Peyer's patch (tissue), 4 donors: ENCODE results near the gene ENPP3. TPM values are rescaled to one million over a fixed set of nuclear protein-coding genes. Genes with fewer than 3 reads are reported as not detected.

Experiments used
- DNase-seq, 3 donors: peaks; one replicate each; pipeline ENCODE4 v3.0.0-alpha.2; 2017 to 2019
- H3K27ac ChIP-seq, 4 donors: fragments of 200-600 bp; sonication (generic); one replicate each; pipeline ENCODE4 v1.5.1; 2016 to 2019
- H3K27me3 ChIP-seq, 2 donors: fragments of 200-600 bp; sonication (generic); one replicate each; pipeline ENCODE4 v1.5.1; 2019
- H3K36me3 ChIP-seq, 3 donors: fragments of 200-600 bp; sonication (generic); one replicate each; pipeline ENCODE4 v1.5.1; 2016 to 2019
- H3K4me1 ChIP-seq, 4 donors: fragments of 200-600 bp; sonication (generic); one replicate each; pipeline ENCODE4 v1.5.1; 2016 to 2019
- H3K4me3 ChIP-seq, 4 donors: fragments of 200-600 bp; sonication (generic); 1 replicate in 3 of 4; 2 replicates in 1 of 4; pipeline ENCODE4 v1.5.1; 2016 to 2019; ENCODE audit warnings: mild to moderate bottlenecking in 1 of 4
- H3K9me3 ChIP-seq, 4 donors: fragments of 200-600 bp; sonication (generic); one replicate each; pipeline ENCODE4 v1.5.1; 2016 to 2019; ENCODE audit warnings: mild to moderate bottlenecking in 1 of 4
- CTCF ChIP-seq, 6 experiments: fragments of 450-650 bp in 4 of 6; fragments of 200-600 bp in 2 of 6; sonication (generic) in 1 of 6; IDR thresholded peaks; one replicate each; pipeline ENCODE4 v1.5.1; 2017 to 2019; ENCODE audit warnings: antibody characterized with exemption in 6 of 6, mild to moderate bottlenecking in 3 of 6, moderate library complexity in 1 of 6
- POLR2A ChIP-seq, 2 donors: fragments of 450-650 bp; IDR thresholded peaks; one replicate each; pipeline ENCODE4 v1.5.1; 2017; ENCODE audit warnings: antibody characterized with exemption in 2 of 2, mild to moderate bottlenecking in 2 of 2, moderate library complexity in 2 of 2
- total RNA-seq, 4 donors: library from RNA; depleted of rRNA; stranded (reverse); fragments of >200 nt; gene quantifications; one replicate each; pipeline ENCODE4 v1.1.0, GENCODE V29; 2016

The ENPP3 gene
- 10 to 100 TPM in 3 of 4 donors, 1 to 10 TPM in 1; 4.1 to 27.2 (median 18.0) TPM for total RNA-seq

- Histone ChIP-seq H3K9me3 (no peaks in the 10 kb centered on the region), H3K27ac (no peak within 1 kb of the TSS), H3K27me3 (no peaks in the 10 kb centered on the region), H3K36me3 (no peaks in the 10 kb centered on the region), H3K4me1 (peaks cover 0 to 2% (median 0%) of the 10 kb centered on the region in 4 donors), H3K4me3 (peak within 1 kb of the TSS in 2 of 4 donors; percentile 0 to 27)
- TF ChIP-seq POLR2A (IDR thresholded peaks at IDR 0.05) = peak; percentile 43 to 53
- TF ChIP-seq CTCF (IDR thresholded peaks at IDR 0.05) = no peak
- no peak for DNase-seq
Measured at GRCh38 chr6:131636880-131637792, at the start of gene ENPP3. ENPP3 (plus strand) TSS chr6:131637302; CDS start chr6:131637385, 83 bp downstream.

GRCh38 chr6:131587909-131588308, 49.2 kb upstream of the ENPP3 start:
- Histone ChIP-seq H3K4me3 (no peak overlapping the region), H3K27ac (no peak overlapping the region), H3K27me3 (no peaks in the 10 kb centered on the region), H3K36me3 (peaks cover 0 to 99% (median 0%) of the 10 kb centered on the region in 3 donors), H3K4me1 (no peaks in the 10 kb centered on the region), H3K9me3 (no peaks in the 10 kb centered on the region)
- DNase-seq = no peak
- TF ChIP-seq CTCF (IDR thresholded peaks at IDR 0.05) (no peak), POLR2A (IDR thresholded peaks at IDR 0.05) (no peak)

GRCh38 chr6:131588643-131589042, 48.5 kb upstream of the ENPP3 start:
- Histone ChIP-seq H3K9me3 (no peaks in the 10 kb centered on the region), H3K4me3 (no peak overlapping the region), H3K4me1 (no peaks in the 10 kb centered on the region), H3K27ac (no peak overlapping the region), H3K36me3 (peaks cover 0 to 99% (median 0%) of the 10 kb centered on the region in 3 donors), H3K27me3 (no peaks in the 10 kb centered on the region)
- DNase-seq = no peak
- no peak for TF ChIP-seq CTCF (IDR thresholded peaks at IDR 0.05)
- TF ChIP-seq POLR2A (IDR thresholded peaks at IDR 0.05) = no peak

GRCh38 chr6:131592935-131593334, 44.2 kb upstream of the ENPP3 start:
- Histone ChIP-seq H3K27ac (no peak overlapping the region), H3K9me3 (no peaks in the 10 kb centered on the region), H3K4me3 (no peak overlapping the region), H3K4me1 (no peaks in the 10 kb centered on the region), H3K27me3 (no peaks in the 10 kb centered on the region), H3K36me3 (peaks cover 0 to 99% (median 0%) of the 10 kb centered on the region in 3 donors)
- DNase-seq = no peak
- TF ChIP-seq POLR2A (IDR thresholded peaks at IDR 0.05) (no peak), CTCF (IDR thresholded peaks at IDR 0.05) (no peak)

GRCh38 chr6:131594074-131594473, 43.0 kb upstream of the ENPP3 start:
- H3K4me1 ChIP-seq = no peaks in the 10 kb centered on the region
- no peak for DNase-seq
- no peaks in the 10 kb centered on the region for H3K27me3 ChIP-seq
- no peaks in the 10 kb centered on the region for H3K9me3 ChIP-seq
- H3K27ac ChIP-seq = no peak overlapping the region
- TF ChIP-seq POLR2A (IDR thresholded peaks at IDR 0.05) (no peak), CTCF (IDR thresholded peaks at IDR 0.05) (no peak)
- H3K36me3 ChIP-seq = peaks cover 0 to 100% (median 0%) of the 10 kb centered on the region in 3 donors
- no peak overlapping the region for H3K4me3 ChIP-seq
